DOHH2 (cell line): ENCODE data around the gene SESTD1.
A peak's percentile ranks its signal among the peaks of the same experiment; 100 is the strongest.

Experiments used
- EZH2phosphoT487 ChIP-seq: fragments of 200-600 bp; sonication (generic); IDR thresholded peaks from 2 replicates; pipeline ENCODE4 v1.6.1; 2017; ENCODE audit warnings: borderline replicate concordance, mild to moderate bottlenecking, antibody characterized with exemption, low read length, moderate library complexity, mixed read lengths
- TF ChIP-seq, protein P1 (sequence below): fragments of 200-600 bp; sonication (generic); IDR thresholded peaks from one replicate; pipeline ENCODE4 v1.5.1; 2014; ENCODE audit warnings: antibody characterized with exemption, mild to moderate bottlenecking, low read depth, low read length; ENCODE audit not compliant: poor library complexity, severe bottlenecking

DNA sequence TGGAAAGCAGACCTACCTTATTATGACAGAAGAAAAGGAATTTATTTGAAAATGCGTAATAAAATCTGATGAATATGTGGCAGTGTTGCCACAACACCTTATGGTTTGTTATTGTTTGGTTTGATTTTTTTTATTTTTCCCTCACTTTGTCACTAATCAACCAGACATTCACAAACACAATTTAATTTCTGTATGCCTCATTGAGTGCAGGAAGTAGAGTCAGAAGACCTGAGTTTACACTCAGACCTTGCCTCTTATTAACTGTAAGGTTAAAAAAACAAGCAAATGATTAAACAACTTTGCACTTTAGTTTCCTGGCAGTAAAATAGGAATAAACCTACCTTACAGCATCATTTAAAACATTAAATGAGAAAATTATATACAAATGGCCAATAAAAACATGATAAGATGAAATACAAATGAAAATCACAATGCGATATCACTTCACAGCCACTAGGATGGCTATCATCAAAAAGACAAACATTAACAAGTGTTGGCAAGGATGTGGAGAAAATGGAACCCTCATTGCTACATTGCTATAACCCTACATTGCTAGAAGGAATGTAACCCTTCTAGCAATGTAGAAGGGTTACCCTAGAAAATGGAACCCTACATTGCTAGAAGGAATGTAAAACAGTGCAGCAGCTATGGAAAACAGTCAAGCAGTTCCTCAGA is 3.3 kb downstream of the SESTD1 start:
- TF ChIP-seq, protein P1, sequence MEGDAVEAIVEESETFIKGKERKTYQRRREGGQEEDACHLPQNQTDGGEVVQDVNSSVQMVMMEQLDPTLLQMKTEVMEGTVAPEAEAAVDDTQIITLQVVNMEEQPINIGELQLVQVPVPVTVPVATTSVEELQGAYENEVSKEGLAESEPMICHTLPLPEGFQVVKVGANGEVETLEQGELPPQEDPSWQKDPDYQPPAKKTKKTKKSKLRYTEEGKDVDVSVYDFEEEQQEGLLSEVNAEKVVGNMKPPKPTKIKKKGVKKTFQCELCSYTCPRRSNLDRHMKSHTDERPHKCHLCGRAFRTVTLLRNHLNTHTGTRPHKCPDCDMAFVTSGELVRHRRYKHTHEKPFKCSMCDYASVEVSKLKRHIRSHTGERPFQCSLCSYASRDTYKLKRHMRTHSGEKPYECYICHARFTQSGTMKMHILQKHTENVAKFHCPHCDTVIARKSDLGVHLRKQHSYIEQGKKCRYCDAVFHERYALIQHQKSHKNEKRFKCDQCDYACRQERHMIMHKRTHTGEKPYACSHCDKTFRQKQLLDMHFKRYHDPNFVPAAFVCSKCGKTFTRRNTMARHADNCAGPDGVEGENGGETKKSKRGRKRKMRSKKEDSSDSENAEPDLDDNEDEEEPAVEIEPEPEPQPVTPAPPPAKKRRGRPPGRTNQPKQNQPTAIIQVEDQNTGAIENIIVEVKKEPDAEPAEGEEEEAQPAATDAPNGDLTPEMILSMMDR: peak; percentile 11
- no peak for TF ChIP-seq EZH2phosphoT487
